Measurements from ENCODE around the gene SUCLG2. TPM values are rescaled to one million over a fixed set of nuclear protein-coding genes. Genes with fewer than 3 reads are reported as not detected.

SUCLG2 gene
- total RNA-seq, 1 experiment from 2014 or later: 59.4 TPM

GRCh38 chr3:67678665-67679064, 24.3 kb upstream of the SUCLG2 start:
- H3K4me1 ChIP-seq (replicated peaks; ENCODE audit: insufficient read depth): no peaks in the 10 kb centered on the region
- H3K27ac ChIP-seq: no peak overlapping the region
- no TSS peak for BruUV-seq (replicated peaks)
- H3K27me3 ChIP-seq (ENCODE audit: insufficient read depth, low read depth): no peaks in the 10 kb centered on the region
- H3K4me2 ChIP-seq: no peak overlapping the region
- H3K9me2 ChIP-seq (ENCODE audit: insufficient read depth): no peaks in the 10 kb centered on the region
- H3K79me2 ChIP-seq (ENCODE audit: low read depth): no peaks in the 10 kb centered on the region
- CTCF ChIA-PET: no interaction called here
- intact Hi-C loops (cut with micrococcal nuclease; ENCODE audit: unreplicated experiment): no loop called here
- no peaks in the 10 kb centered on the region for H3K9me3 ChIP-seq (ENCODE audit: insufficient read depth, low read depth)
- H2AFZ ChIP-seq: no peak overlapping the region
- no peak for DNase-seq
- TF ChIP-seq, protein P1, sequence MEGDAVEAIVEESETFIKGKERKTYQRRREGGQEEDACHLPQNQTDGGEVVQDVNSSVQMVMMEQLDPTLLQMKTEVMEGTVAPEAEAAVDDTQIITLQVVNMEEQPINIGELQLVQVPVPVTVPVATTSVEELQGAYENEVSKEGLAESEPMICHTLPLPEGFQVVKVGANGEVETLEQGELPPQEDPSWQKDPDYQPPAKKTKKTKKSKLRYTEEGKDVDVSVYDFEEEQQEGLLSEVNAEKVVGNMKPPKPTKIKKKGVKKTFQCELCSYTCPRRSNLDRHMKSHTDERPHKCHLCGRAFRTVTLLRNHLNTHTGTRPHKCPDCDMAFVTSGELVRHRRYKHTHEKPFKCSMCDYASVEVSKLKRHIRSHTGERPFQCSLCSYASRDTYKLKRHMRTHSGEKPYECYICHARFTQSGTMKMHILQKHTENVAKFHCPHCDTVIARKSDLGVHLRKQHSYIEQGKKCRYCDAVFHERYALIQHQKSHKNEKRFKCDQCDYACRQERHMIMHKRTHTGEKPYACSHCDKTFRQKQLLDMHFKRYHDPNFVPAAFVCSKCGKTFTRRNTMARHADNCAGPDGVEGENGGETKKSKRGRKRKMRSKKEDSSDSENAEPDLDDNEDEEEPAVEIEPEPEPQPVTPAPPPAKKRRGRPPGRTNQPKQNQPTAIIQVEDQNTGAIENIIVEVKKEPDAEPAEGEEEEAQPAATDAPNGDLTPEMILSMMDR (conservative IDR thresholded peaks at IDR 0.05): no peak
- TF ChIP-seq EZH2 (IDR thresholded peaks at IDR 0.05; ENCODE audit: low read depth): no peak
- POLR2A ChIA-PET (ENCODE audit: unreplicated experiment): no interaction called here
- no peak overlapping the region for H3K4me3 ChIP-seq
- no peaks in the 10 kb centered on the region for H3F3A ChIP-seq (ENCODE audit: insufficient read depth, low read depth)
- H3K36me3 ChIP-seq (ENCODE audit: low read depth): no peaks in the 10 kb centered on the region
- no peaks in the 10 kb centered on the region for H4K20me1 ChIP-seq (ENCODE audit: insufficient read depth)

GRCh38 chr3:67674055-67674454, 19.6 kb upstream of the SUCLG2 start:
- H3K4me1 ChIP-seq (replicated peaks; ENCODE audit: insufficient read depth): no peaks in the 10 kb centered on the region
- no peaks in the 10 kb centered on the region for H3K36me3 ChIP-seq (ENCODE audit: low read depth)
- intact Hi-C loops (cut with micrococcal nuclease; ENCODE audit: unreplicated experiment): no loop called here
- H2AFZ ChIP-seq: no peak overlapping the region
- no peak overlapping the region for H3K4me3 ChIP-seq
- no peaks in the 10 kb centered on the region for H3K9me3 ChIP-seq (ENCODE audit: insufficient read depth, low read depth)
- no TSS peak for BruUV-seq (replicated peaks)
- no peaks in the 10 kb centered on the region for H3F3A ChIP-seq (ENCODE audit: insufficient read depth, low read depth)
- H3K27me3 ChIP-seq (ENCODE audit: insufficient read depth, low read depth): no peaks in the 10 kb centered on the region
- ChIA-PET CTCF (no interaction called here), POLR2A (ENCODE audit: unreplicated experiment) (no interaction called here)
- H3K9me2 ChIP-seq (ENCODE audit: insufficient read depth): no peaks in the 10 kb centered on the region
- H4K20me1 ChIP-seq (ENCODE audit: insufficient read depth): no peaks in the 10 kb centered on the region
- TF ChIP-seq, protein P1 (conservative IDR thresholded peaks at IDR 0.05): no peak
- no peak for TF ChIP-seq EZH2 (IDR thresholded peaks at IDR 0.05; ENCODE audit: low read depth)
- H3K79me2 ChIP-seq (ENCODE audit: low read depth): no peaks in the 10 kb centered on the region
- DNase-seq: no peak
- H3K27ac ChIP-seq: no peak overlapping the region
- no peak overlapping the region for H3K4me2 ChIP-seq

DNA sequence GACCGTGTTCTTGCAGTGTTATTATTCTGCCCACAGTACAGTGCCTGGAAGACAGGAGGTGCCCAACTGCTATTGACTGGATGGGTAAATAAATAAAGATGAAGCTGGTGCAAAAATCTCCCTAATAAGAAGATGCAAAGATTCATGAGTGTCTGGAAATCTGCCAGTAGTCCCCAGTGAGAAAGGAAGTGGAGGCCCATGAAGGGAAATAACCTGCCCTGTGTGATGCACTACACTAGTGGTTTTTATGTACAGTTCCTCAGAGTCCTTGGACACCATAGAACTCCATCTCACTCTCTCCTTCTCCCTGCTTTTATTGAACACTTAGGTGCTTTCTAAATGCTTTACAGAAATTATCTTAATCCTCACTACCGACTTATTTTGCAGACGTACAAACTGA, 8.3 kb upstream of the SUCLG2 start:
- CTCF ChIA-PET: interaction anchor here (0.6 kb wide), 1 partner anchor 33 kb away, joined by 3 read pairs; no protein-coding TSS in a partner anchor
- no peaks in the 10 kb centered on the region for H3K27me3 ChIP-seq (ENCODE audit: insufficient read depth, low read depth)
- intact Hi-C loops (cut with micrococcal nuclease; ENCODE audit: unreplicated experiment): no loop called here
- H3F3A ChIP-seq (ENCODE audit: insufficient read depth, low read depth): no peaks in the 10 kb centered on the region
- no peaks in the 10 kb centered on the region for H3K36me3 ChIP-seq (ENCODE audit: low read depth)
- H3K4me3 ChIP-seq: no peak overlapping the region
- POLR2A ChIA-PET (ENCODE audit: unreplicated experiment): no interaction called here
- no peaks in the 10 kb centered on the region for H4K20me1 ChIP-seq (ENCODE audit: insufficient read depth)
- BruUV-seq (replicated peaks): no TSS peak
- no peak for TF ChIP-seq EZH2 (IDR thresholded peaks at IDR 0.05; ENCODE audit: low read depth)
- TF ChIP-seq, protein P1 (conservative IDR thresholded peaks at IDR 0.05): no peak
- H3K4me1 ChIP-seq (replicated peaks; ENCODE audit: insufficient read depth): no peaks in the 10 kb centered on the region
- H3K9me2 ChIP-seq (ENCODE audit: insufficient read depth): no peaks in the 10 kb centered on the region
- H3K9me3 ChIP-seq (ENCODE audit: insufficient read depth, low read depth): no peaks in the 10 kb centered on the region
- H2AFZ ChIP-seq: no peak overlapping the region
- DNase-seq: no peak
- H3K27ac ChIP-seq: no peak overlapping the region
- no peaks in the 10 kb centered on the region for H3K79me2 ChIP-seq (ENCODE audit: low read depth)
- no peak overlapping the region for H3K4me2 ChIP-seq
